Natural killer cell (primary cell): ENCODE measurements around the gene STAB2. TPM values are rescaled to one million over a fixed set of nuclear protein-coding genes. Genes with fewer than 3 reads are reported as not detected.

Experiments used
- ATAC-seq, 3 donors: fragments of 150-1000 bp in 2 of 3; fragments of 200-7000 bp in 1 of 3; cut with Tn5 transposase; 1 replicate in 1 of 3; 2 replicates in 2 of 3; pipeline ENCODE4 v1.10.0; 2021; ENCODE audit warnings: mild to moderate bottlenecking in 2 of 3, moderate library complexity in 2 of 3
- DNase-seq, 2 donors: peaks; one replicate each; pipeline versions ENCODE4 v3.0.0 to v3.0.0-alpha.2; 2013 to 2021; ENCODE audit warnings: mixed read lengths in 1 of 2
- H3K27ac ChIP-seq: one replicate; pipeline ENCODE4 v1.5.1; 2013; ENCODE audit warnings: mild to moderate bottlenecking, low read length
- H3K27me3 ChIP-seq: one replicate; pipeline ENCODE4 v1.6.1; 2013; ENCODE audit warnings: low read length; ENCODE audit not compliant: control insufficient read depth, insufficient read depth
- H3K36me3 ChIP-seq: one replicate; pipeline ENCODE4 v1.6.1; 2013; ENCODE audit warnings: low read length; ENCODE audit not compliant: control insufficient read depth, insufficient read depth
- H3K4me1 ChIP-seq: one replicate; pipeline ENCODE4 v1.6.1; 2013; ENCODE audit warnings: low read length; ENCODE audit not compliant: control insufficient read depth, insufficient read depth
- H3K4me3 ChIP-seq: one replicate; pipeline ENCODE4 v1.5.1; 2013; ENCODE audit warnings: low read length
- H3K9me3 ChIP-seq: one replicate; pipeline ENCODE4 v1.6.1; 2013; ENCODE audit warnings: low read length; ENCODE audit not compliant: control insufficient read depth, insufficient read depth
- H3K27ac Mint-ChIP-seq, 2 donors: one replicate each; pipeline ENCODE4 v1.8.0; 2022; ENCODE audit warnings: mild to moderate bottlenecking in 2 of 2, mixed read lengths in 2 of 2, moderate library complexity in 1 of 2
- H3K27me3 Mint-ChIP-seq, 2 donors: one replicate each; pipeline ENCODE4 v1.8.0; 2022; ENCODE audit warnings: low read depth in 2 of 2, mixed read lengths in 2 of 2
- H3K36me3 Mint-ChIP-seq: one replicate; pipeline ENCODE4 v1.8.0; 2022; ENCODE audit warnings: mixed read lengths
- H3K4me1 Mint-ChIP-seq, 2 donors: one replicate each; pipeline ENCODE4 v1.8.0; 2022; ENCODE audit warnings: mixed read lengths in 2 of 2
- H3K4me3 Mint-ChIP-seq: one replicate; pipeline ENCODE4 v1.8.0; 2022; ENCODE audit warnings: mild to moderate bottlenecking, moderate library complexity, mixed read lengths
- H3K9me3 Mint-ChIP-seq, 2 donors: one replicate each; pipeline ENCODE4 v1.8.0; 2022; ENCODE audit warnings: mixed read lengths in 2 of 2
- WGBS: methylation state at CpG from one replicate; pipeline ENCODE4 v1.1.7; 2013; ENCODE audit warnings: missing lambda C conversion rate; ENCODE audit not compliant: insufficient coverage; 5-methylcytosine and 5-hydroxymethylcytosine counted together
- intact Hi-C: fragments of 100-400 bp; cut with micrococcal nuclease; formaldehyde crosslinking; loops from one replicate; pipeline ENCODE4 v1.14.2; 2022
- total RNA-seq, 4 donors: library from RNA; stranded (reverse); fragments of 120-200 nt in 1 of 4; gene quantifications; one replicate each; pipeline versions ENCODE4 v1.2.3 to v1.2.4, GENCODE V29; 2013 to 2022
- TF ChIP-seq, protein P1 (sequence below): fragments of 200-600 bp; IDR thresholded peaks from one replicate; pipeline ENCODE4 v1.8.0; 2022; ENCODE audit warnings: antibody characterized with exemption

STAB2 gene
- total RNA-seq, 3 donors from 2014 or later (not counting 1 experiment from before 2014, with no cell fraction given), result not detected

DNA sequence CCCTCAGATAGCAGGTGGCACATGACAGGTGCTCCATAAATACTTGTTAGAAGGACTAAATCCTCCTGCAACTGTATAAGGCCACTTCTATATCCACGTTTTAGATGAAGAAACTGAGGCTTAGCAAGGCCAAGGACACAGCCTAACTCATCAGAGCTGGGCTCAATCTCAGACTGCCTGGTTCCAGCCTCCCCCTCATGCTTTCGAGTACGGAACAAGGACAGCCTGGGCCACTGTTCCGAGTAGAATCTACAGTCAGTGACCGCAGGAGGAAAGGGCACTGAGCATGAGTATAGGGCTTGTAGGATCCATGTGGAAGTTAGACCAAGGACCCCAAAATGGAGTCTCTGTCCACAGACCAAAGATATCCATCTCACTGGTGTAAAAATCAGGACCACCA lies 169.4 kb downstream of the STAB2 start:
- TF ChIP-seq, protein P1, sequence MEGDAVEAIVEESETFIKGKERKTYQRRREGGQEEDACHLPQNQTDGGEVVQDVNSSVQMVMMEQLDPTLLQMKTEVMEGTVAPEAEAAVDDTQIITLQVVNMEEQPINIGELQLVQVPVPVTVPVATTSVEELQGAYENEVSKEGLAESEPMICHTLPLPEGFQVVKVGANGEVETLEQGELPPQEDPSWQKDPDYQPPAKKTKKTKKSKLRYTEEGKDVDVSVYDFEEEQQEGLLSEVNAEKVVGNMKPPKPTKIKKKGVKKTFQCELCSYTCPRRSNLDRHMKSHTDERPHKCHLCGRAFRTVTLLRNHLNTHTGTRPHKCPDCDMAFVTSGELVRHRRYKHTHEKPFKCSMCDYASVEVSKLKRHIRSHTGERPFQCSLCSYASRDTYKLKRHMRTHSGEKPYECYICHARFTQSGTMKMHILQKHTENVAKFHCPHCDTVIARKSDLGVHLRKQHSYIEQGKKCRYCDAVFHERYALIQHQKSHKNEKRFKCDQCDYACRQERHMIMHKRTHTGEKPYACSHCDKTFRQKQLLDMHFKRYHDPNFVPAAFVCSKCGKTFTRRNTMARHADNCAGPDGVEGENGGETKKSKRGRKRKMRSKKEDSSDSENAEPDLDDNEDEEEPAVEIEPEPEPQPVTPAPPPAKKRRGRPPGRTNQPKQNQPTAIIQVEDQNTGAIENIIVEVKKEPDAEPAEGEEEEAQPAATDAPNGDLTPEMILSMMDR, result no peak
- H3K4me1 ChIP-seq, result no peaks in the 10 kb centered on the region
- DNase-seq, result no peak
- no peak overlapping the region for H3K4me3 Mint-ChIP-seq
- H3K27ac Mint-ChIP-seq, result no peak overlapping the region
- 89% methylated on average over 5 of the region's 5 CpGs for WGBS
- H3K27me3 Mint-ChIP-seq, result peaks cover 4 to 5% of the 10 kb centered on the region in 2 donors
- H3K27me3 ChIP-seq, result no peaks in the 10 kb centered on the region
- H3K4me1 Mint-ChIP-seq, result no peaks in the 10 kb centered on the region
- intact Hi-C loops, result no loop called here
- H3K36me3 ChIP-seq, result no peaks in the 10 kb centered on the region
- no peaks in the 10 kb centered on the region for H3K36me3 Mint-ChIP-seq
- H3K9me3 Mint-ChIP-seq, result no peaks in the 10 kb centered on the region
- H3K9me3 ChIP-seq, result no peaks in the 10 kb centered on the region
- H3K4me3 ChIP-seq, result no peak overlapping the region
- ATAC-seq, result no peak
- no peak overlapping the region for H3K27ac ChIP-seq

DNA sequence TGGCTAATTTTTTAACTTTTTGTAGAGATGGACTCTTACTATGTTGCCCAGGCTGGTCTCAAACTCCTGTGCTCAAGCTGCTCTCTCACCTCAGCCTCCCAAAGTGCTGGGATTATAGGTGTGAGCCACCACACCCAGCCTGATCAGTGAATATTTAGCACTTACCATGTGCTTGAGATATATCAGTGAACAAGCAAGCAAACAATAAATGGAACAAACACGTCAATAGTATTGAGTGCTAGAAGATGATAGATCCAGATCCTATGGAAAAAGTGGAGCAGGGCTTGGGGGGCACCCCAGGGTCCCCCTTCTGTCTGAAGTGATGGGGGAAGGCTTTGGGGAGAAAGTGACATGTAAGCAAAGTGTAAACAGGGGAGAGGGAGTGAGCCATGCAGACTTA lies 170.2 kb downstream of the STAB2 start:
- ATAC-seq (no peak), DNase-seq (no peak)
- H3K27me3 Mint-ChIP-seq, result peaks cover 3 to 4% of the 10 kb centered on the region in 2 donors
- no peaks in the 10 kb centered on the region for H3K4me1 ChIP-seq
- no peak overlapping the region for H3K27ac Mint-ChIP-seq
- H3K4me3 ChIP-seq, result no peak overlapping the region
- H3K9me3 ChIP-seq, result no peaks in the 10 kb centered on the region
- intact Hi-C loops, result no loop called here
- no peaks in the 10 kb centered on the region for H3K36me3 ChIP-seq
- TF ChIP-seq, protein P1, result no peak
- WGBS, result 94% methylated on average over 1 of the region's 1 CpG
- H3K27me3 ChIP-seq, result no peaks in the 10 kb centered on the region
- no peak overlapping the region for H3K4me3 Mint-ChIP-seq
- no peaks in the 10 kb centered on the region for H3K36me3 Mint-ChIP-seq
- H3K4me1 Mint-ChIP-seq, result no peaks in the 10 kb centered on the region
- H3K9me3 Mint-ChIP-seq, result no peaks in the 10 kb centered on the region
- H3K27ac ChIP-seq, result no peak overlapping the region

DNA sequence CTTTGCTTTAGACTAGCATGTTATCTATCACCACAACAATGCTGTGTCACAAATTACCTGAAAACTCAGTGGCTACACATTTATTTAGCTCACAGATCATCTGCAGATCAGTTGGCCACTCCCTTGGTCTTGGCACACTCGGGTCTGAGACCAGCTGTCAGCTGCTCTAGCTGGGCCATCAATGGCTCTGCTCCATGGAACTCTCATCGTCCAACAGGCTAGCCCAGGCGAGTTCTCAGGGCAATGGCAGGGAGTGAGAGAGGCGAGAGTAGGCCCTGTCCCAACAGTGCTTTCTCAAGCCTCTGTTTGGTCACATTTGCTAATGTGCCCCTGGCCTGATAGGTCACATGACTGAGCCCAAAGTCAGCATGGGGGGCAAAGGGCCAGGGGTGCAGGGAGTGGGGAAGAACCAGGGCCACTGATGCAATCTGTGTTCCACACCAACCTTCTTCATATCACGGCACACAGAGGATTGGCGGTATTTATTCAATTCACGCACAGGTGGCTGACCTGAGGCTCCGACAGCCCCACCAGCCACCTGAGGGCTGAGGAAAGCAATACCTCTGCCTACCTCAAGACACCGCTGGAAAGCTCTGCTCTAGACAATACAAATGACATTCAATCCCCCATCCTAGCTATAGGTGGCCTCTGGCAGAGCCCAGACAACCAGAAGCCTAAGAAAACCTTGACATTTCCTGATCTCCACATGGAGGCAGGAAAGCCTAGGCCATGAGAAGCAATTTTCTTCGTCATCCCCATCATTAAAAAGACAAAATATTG lies 171.4 kb downstream of the STAB2 start:
- DNase-seq (no peak), ATAC-seq (no peak)
- WGBS, result 92% methylated on average over 10 of the region's 10 CpGs
- H3K9me3 Mint-ChIP-seq, result no peaks in the 10 kb centered on the region
- H3K27me3 Mint-ChIP-seq, result no peaks in the 10 kb centered on the region
- Histone ChIP-seq H3K27me3 (no peaks in the 10 kb centered on the region), H3K9me3 (no peaks in the 10 kb centered on the region), H3K27ac (no peak overlapping the region), H3K4me3 (no peak overlapping the region), H3K36me3 (no peaks in the 10 kb centered on the region), H3K4me1 (no peaks in the 10 kb centered on the region)
- H3K4me1 Mint-ChIP-seq, result no peaks in the 10 kb centered on the region
- TF ChIP-seq, protein P1, result no peak
- H3K4me3 Mint-ChIP-seq, result no peak overlapping the region
- intact Hi-C loops, result no loop called here
- no peaks in the 10 kb centered on the region for H3K36me3 Mint-ChIP-seq
- no peak overlapping the region for H3K27ac Mint-ChIP-seq

DNA sequence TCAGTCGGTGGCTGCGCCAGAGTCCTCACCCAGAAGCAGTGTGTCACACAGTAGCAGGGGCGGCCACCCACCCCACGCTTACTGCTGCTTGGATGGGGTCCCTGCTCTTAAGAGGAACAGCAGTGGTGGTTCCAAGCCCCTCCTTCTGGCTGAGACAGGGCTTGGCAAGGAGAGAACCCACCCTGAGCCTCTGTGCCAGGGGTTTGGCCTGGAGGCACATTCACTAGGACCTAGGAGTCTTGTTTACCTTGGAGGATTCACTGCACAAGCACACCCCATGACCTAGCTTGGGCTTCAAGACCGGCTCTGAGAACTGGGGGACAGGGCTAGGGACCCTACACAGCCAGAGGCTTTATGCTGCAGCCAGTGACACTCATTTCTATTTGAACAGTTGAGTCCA lies 175.4 kb downstream of the STAB2 start:
- ATAC-seq (no peak), DNase-seq (no peak)
- no peaks in the 10 kb centered on the region for H3K36me3 ChIP-seq
- no peaks in the 10 kb centered on the region for H3K27me3 Mint-ChIP-seq
- no peaks in the 10 kb centered on the region for H3K9me3 ChIP-seq
- intact Hi-C loops, result no loop called here
- WGBS, result 96% methylated on average over 5 of the region's 5 CpGs
- no peak overlapping the region for H3K4me3 Mint-ChIP-seq
- H3K4me1 Mint-ChIP-seq, result no peaks in the 10 kb centered on the region
- TF ChIP-seq, protein P1, result no peak
- no peak overlapping the region for H3K4me3 ChIP-seq
- H3K27me3 ChIP-seq, result no peaks in the 10 kb centered on the region
- H3K36me3 Mint-ChIP-seq, result no peaks in the 10 kb centered on the region
- H3K27ac ChIP-seq, result no peak overlapping the region
- no peak overlapping the region for H3K27ac Mint-ChIP-seq
- no peaks in the 10 kb centered on the region for H3K9me3 Mint-ChIP-seq
- H3K4me1 ChIP-seq, result no peaks in the 10 kb centered on the region
